IMR-90 (cell line): ENCODE data around the gene ZDHHC14. TPM values are rescaled to one million over a fixed set of nuclear protein-coding genes. Genes with fewer than 3 reads are reported as not detected.

Experiments
- ATAC-seq: fragments of 200-7000 bp; cut with Tn5 transposase; 2 replicates; pipeline ENCODE4 v1.9.1; 2020; ENCODE audit warnings: low read depth, mild to moderate bottlenecking, moderate library complexity
- BruUV-seq: library from RNA; stranded (reverse); fragments of 400-500 nt; replicated peaks from 2 replicates; lab custom pipeline; 2021; lab: Mats Ljungman, UMichigan
- CTCF ChIA-PET: fragments of 300-600 bp; formaldehyde crosslinking; extraction: SDS; loops from one replicate; lab custom pipeline; 2021; ENCODE audit warnings: antibody characterized with exemption; lab: Yijun Ruan, JAX
- POLR2A ChIA-PET: fragments of 300-600 bp; sonication (Branson Sonifier 250); formaldehyde crosslinking; loops from one replicate; lab custom pipeline; 2022; ENCODE audit warnings: antibody characterized with exemption; ENCODE audit not compliant: unreplicated experiment; lab: Charles Lee
- DNase-seq: peaks from one replicate; pipeline ENCODE4 v3.0.0; 2013
- H2AFZ ChIP-seq: replicated peaks from 2 replicates; pipeline ENCODE3; 2013; ENCODE audit warnings: low read length, mild to moderate bottlenecking; ENCODE audit not compliant: poor library complexity
- H2AK5ac ChIP-seq: 2 replicates; pipeline ENCODE4 v1.6.1; 2013; ENCODE audit warnings: low read depth, low read length, inconsistent platforms
- H2AK9ac ChIP-seq: replicated peaks from 2 replicates; pipeline ENCODE3; 2013; ENCODE audit warnings: mild to moderate bottlenecking, low read depth, low read length, moderate library complexity; ENCODE audit not compliant: poor library complexity
- H2BK120ac ChIP-seq: 2 replicates; pipeline ENCODE4 v1.6.1; 2013; ENCODE audit warnings: low read depth, low read length, inconsistent platforms
- H2BK15ac ChIP-seq: 3 replicates; pipeline ENCODE4 v1.6.1; 2013; ENCODE audit warnings: low read depth, low read length, inconsistent platforms
- H2BK20ac ChIP-seq: 2 replicates; pipeline ENCODE4 v1.6.1; 2013; ENCODE audit warnings: low read depth, mild to moderate bottlenecking, inconsistent platforms, low read length, moderate library complexity
- H2BK5ac ChIP-seq: 2 replicates; pipeline ENCODE4 v1.6.1; 2013; ENCODE audit warnings: mild to moderate bottlenecking, low read depth, low read length, inconsistent platforms; ENCODE audit not compliant: poor library complexity, severe bottlenecking
- H3K14ac ChIP-seq: replicated peaks from 2 replicates; pipeline ENCODE4 v1.6.1; 2013; ENCODE audit warnings: low read depth, low read length, inconsistent platforms
- H3K18ac ChIP-seq: 2 replicates; pipeline ENCODE4 v1.6.1; 2013; ENCODE audit warnings: low read depth, low read length, control low read depth
- H3K23ac ChIP-seq: 2 replicates; pipeline ENCODE4 v1.6.1; 2013; ENCODE audit warnings: low read depth, low read length, inconsistent platforms
- H3K27ac ChIP-seq: 2 replicates; pipeline ENCODE4 v1.5.1; 2013; ENCODE audit warnings: mild to moderate bottlenecking, control low read depth, low read length; ENCODE audit not compliant: insufficient read depth
- H3K27me3 ChIP-seq: 2 replicates; pipeline ENCODE4 v1.6.1; 2013; ENCODE audit warnings: low read length; ENCODE audit not compliant: control insufficient read depth, insufficient read depth
- H3K36me3 ChIP-seq: 2 replicates; pipeline ENCODE4 v1.6.1; 2013; ENCODE audit warnings: low read length, mixed read lengths; ENCODE audit not compliant: control insufficient read depth, insufficient read depth
- H3K4ac ChIP-seq: 2 replicates; pipeline ENCODE4 v1.6.1; 2013; ENCODE audit warnings: low read depth, low read length, inconsistent platforms
- H3K4me1 ChIP-seq: 2 replicates; pipeline ENCODE4 v1.6.1; 2013; ENCODE audit warnings: low read length, mixed read lengths; ENCODE audit not compliant: control insufficient read depth, insufficient read depth
- H3K4me2 ChIP-seq: 2 replicates; pipeline ENCODE4 v1.6.1; 2013; ENCODE audit warnings: low read depth, mild to moderate bottlenecking, control low read depth, low read length, moderate library complexity
- H3K4me3 ChIP-seq: 2 replicates; pipeline ENCODE4 v1.5.1; 2013; ENCODE audit warnings: low read depth, mild to moderate bottlenecking, control low read depth, low read length, moderate library complexity; ENCODE audit not compliant: insufficient read depth
- H3K56ac ChIP-seq: 2 replicates; pipeline ENCODE4 v1.6.1; 2013; ENCODE audit warnings: low read length, inconsistent platforms; ENCODE audit not compliant: insufficient read depth; ENCODE audit errors: extremely low read depth
- H3K79me1 ChIP-seq, 2 experiments: 2 replicates each; pipeline ENCODE4 v1.6.1; 2013; ENCODE audit warnings: low read length in 2 of 2, inconsistent platforms in 1 of 2, low read depth in 1 of 2
- H3K9ac ChIP-seq: 2 replicates; pipeline ENCODE4 v1.6.1; 2013; ENCODE audit warnings: low read depth, low read length, control low read depth
- H3K9me1 ChIP-seq: 2 replicates; pipeline ENCODE4 v1.6.1; 2013; ENCODE audit warnings: low read length, inconsistent platforms; ENCODE audit not compliant: insufficient read depth
- H3K9me3 ChIP-seq: 2 replicates; pipeline ENCODE4 v1.6.1; 2013; ENCODE audit warnings: low read length; ENCODE audit not compliant: control insufficient read depth, insufficient read depth
- H4K20me1 ChIP-seq: 2 replicates; pipeline ENCODE4 v1.6.1; 2013; ENCODE audit warnings: low read length, inconsistent platforms; ENCODE audit not compliant: insufficient read depth
- H4K5ac ChIP-seq: 2 replicates; pipeline ENCODE4 v1.6.1; 2013; ENCODE audit warnings: mild to moderate bottlenecking, low read depth, low read length, control low read depth
- H4K8ac ChIP-seq, 2 experiments: 2 replicates each; pipeline ENCODE4 v1.6.1; 2013; ENCODE audit warnings: low read depth in 2 of 2, low read length in 2 of 2, control low read depth in 1 of 2, inconsistent platforms in 1 of 2
- H4K91ac ChIP-seq: 2 replicates; pipeline ENCODE4 v1.6.1; 2013; ENCODE audit warnings: low read depth, low read length, inconsistent platforms; ENCODE audit not compliant: insufficient read depth
- CEBPB ChIP-seq: IDR thresholded peaks from 2 replicates; pipeline ENCODE4 v1.6.1; 2012; ENCODE audit warnings: low read depth, low read length, improper control_type of control experiment
- RAD21 ChIP-seq: IDR thresholded peaks from 2 replicates; pipeline ENCODE4 v1.6.1; 2012; ENCODE audit warnings: low read length, improper control_type of control experiment
- RCOR1 ChIP-seq: IDR thresholded peaks from 2 replicates; pipeline ENCODE4 v1.6.1; 2012; ENCODE audit warnings: mild to moderate bottlenecking, low read length, improper control_type of control experiment; ENCODE audit not compliant: insufficient replicate concordance
- RFX5 ChIP-seq: IDR thresholded peaks from 2 replicates; pipeline ENCODE4 v1.8.0; 2012; ENCODE audit warnings: low read depth, mild to moderate bottlenecking, low read length, moderate library complexity
- WGBS, 2 experiments: methylation state at CpG; one replicate each; pipeline versions ENCODE4 v1.1.5 to v1.1.7; 2013; ENCODE audit warnings: missing lambda C conversion rate in 2 of 2; ENCODE audit not compliant: insufficient read length in 1 of 2; ENCODE audit errors: extremely low coverage in 2 of 2; 5-methylcytosine and 5-hydroxymethylcytosine counted together
- dilution Hi-C: fragments of 300-500 bp; cut with HindIII; formaldehyde crosslinking; loops from one replicate; pipeline ENCODE4 v1.14.3; 2018; ENCODE audit warnings: low sequenced_read_pairs; ENCODE audit not compliant: unreplicated experiment
- in situ Hi-C: fragments of 300-500 bp; cut with MboI; formaldehyde crosslinking; loops from 3 replicates; pipeline ENCODE4 v1.14.3; 2019; ENCODE audit warnings: low sequenced_read_pairs, inconsistent platforms, mixed read lengths
- intact Hi-C: fragments of 100-400 bp; cut with micrococcal nuclease; formaldehyde crosslinking; loops from 2 replicates; pipeline ENCODE4 v1.10.0; 2022
- polyA plus RNA-seq, 3 experiments: library from polyadenylated mRNA; depleted of rRNA; stranded (reverse); fragments of >200 nt; gene quantifications; 2 replicates each; pipeline ENCODE4 v1.2.3, GENCODE V29; 2012; ENCODE audit warnings: low replicate concordance in 1 of 3
- total RNA-seq: library from RNA; depleted of rRNA; stranded (reverse); fragments of >200 nt; gene quantifications from 2 replicates; pipeline ENCODE4 v1.2.3, GENCODE V29; 2012
- TF ChIP-seq, protein P1 (sequence below): conservative IDR thresholded peaks from 2 replicates; pipeline ENCODE4 v1.5.1; 2012; ENCODE audit warnings: mild to moderate bottlenecking, low read depth, low read length, improper control_type of control experiment

Gene ZDHHC14
- total and polyA plus RNA-seq, 2 of the 4 experiments (the other 2 are of a cell fraction), result 0.90 to 2.0 TPM

GRCh38 chr6:157528931-157529653, 148.1 kb downstream of the ZDHHC14 start:
- no peak overlapping the region for H3K23ac ChIP-seq
- H3K9me1 ChIP-seq, result no peaks in the 10 kb centered on the region
- 100% methylated on average over 2 of the region's 5 CpGs; no CpG with 5 or more reads in 1 of the 2 experiments for WGBS, 2 experiments
- no peak overlapping the region for H3K4ac ChIP-seq
- no peak overlapping the region for H3K4me2 ChIP-seq
- H3K4me3 ChIP-seq, result no peak overlapping the region
- H4K5ac ChIP-seq, result no peak overlapping the region
- no peak overlapping the region for H3K56ac ChIP-seq
- peaks cover 1% of the 10 kb centered on the region; the same call in 1 of the 2 replicates for H3K27me3 ChIP-seq
- ATAC-seq (no peak), DNase-seq (no peak)
- TF ChIP-seq CEBPB, result no peak
- no peak for TF ChIP-seq RAD21
- no peak for TF ChIP-seq RFX5
- TF ChIP-seq, protein P1, sequence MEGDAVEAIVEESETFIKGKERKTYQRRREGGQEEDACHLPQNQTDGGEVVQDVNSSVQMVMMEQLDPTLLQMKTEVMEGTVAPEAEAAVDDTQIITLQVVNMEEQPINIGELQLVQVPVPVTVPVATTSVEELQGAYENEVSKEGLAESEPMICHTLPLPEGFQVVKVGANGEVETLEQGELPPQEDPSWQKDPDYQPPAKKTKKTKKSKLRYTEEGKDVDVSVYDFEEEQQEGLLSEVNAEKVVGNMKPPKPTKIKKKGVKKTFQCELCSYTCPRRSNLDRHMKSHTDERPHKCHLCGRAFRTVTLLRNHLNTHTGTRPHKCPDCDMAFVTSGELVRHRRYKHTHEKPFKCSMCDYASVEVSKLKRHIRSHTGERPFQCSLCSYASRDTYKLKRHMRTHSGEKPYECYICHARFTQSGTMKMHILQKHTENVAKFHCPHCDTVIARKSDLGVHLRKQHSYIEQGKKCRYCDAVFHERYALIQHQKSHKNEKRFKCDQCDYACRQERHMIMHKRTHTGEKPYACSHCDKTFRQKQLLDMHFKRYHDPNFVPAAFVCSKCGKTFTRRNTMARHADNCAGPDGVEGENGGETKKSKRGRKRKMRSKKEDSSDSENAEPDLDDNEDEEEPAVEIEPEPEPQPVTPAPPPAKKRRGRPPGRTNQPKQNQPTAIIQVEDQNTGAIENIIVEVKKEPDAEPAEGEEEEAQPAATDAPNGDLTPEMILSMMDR, result no peak
- TF ChIP-seq RCOR1, result no peak
- no peak overlapping the region for H2BK20ac ChIP-seq
- no peak overlapping the region for H2AK9ac ChIP-seq
- in situ Hi-C loops, result no loop called here
- H2BK15ac ChIP-seq, result no peak overlapping the region
- no TSS peak for BruUV-seq
- H3K18ac ChIP-seq, result no peak overlapping the region
- no peaks in the 10 kb centered on the region for H3K36me3 ChIP-seq
- no peak overlapping the region for H3K27ac ChIP-seq
- no peaks in the 10 kb centered on the region for H4K20me1 ChIP-seq
- ChIA-PET POLR2A (no interaction called here), CTCF (no interaction called here)
- no peak overlapping the region for H3K14ac ChIP-seq
- H3K9ac ChIP-seq, result no peak overlapping the region
- H4K91ac ChIP-seq, result no peak overlapping the region
- H3K4me1 ChIP-seq, result no peaks in the 10 kb centered on the region; the same call in 1 of the 2 replicates
- H2BK120ac ChIP-seq, result no peak overlapping the region
- H3K9me3 ChIP-seq, result no peaks in the 10 kb centered on the region
- dilution Hi-C loops, result no loop called here
- H2BK5ac ChIP-seq, result no peak overlapping the region
- H2AK5ac ChIP-seq, result no peak overlapping the region
- H3K79me1 ChIP-seq, result no peaks in the 10 kb centered on the region
- H2AFZ ChIP-seq, result no peak overlapping the region
- intact Hi-C loops, result loop anchor here (5.0 kb wide), 1 partner anchor 147 kb away; the partner anchor contains the start of gene ZDHHC14
- H4K8ac ChIP-seq, result no peak overlapping the region
